HG02840 (cell line): Measurements from ENCODE around the gene BMPER.

ENCODE experiments used
- ATAC-seq: cut with Tn5 transposase; IDR thresholded peaks from one replicate; pipeline ENCODE4 v1.9.1; 2021; ENCODE audit warnings: mild to moderate bottlenecking, moderate library complexity, moderate number of reproducible peaks; ENCODE audit not compliant: unreplicated experiment, low FRiP score

BMPER gene

GRCh38 chr7:34128762-34129161, 223.4 kb downstream of the BMPER start:
- no peak for ATAC-seq

GRCh38 chr7:34130558-34131295, 225.4 kb downstream of the BMPER start:
- no peak for ATAC-seq

GRCh38 chr7:34131371-34131770, 226.0 kb downstream of the BMPER start:
- ATAC-seq: no peak

GRCh38 chr7:34133356-34133982, 228.1 kb downstream of the BMPER start:
- ATAC-seq: no peak

GRCh38 chr7:34133983-34134782, 228.8 kb downstream of the BMPER start:
- no peak for ATAC-seq

- no peak for ATAC-seq
These were observed 230.6 kb downstream of the BMPER start for GRCh38 chr7:34135924-34136323.

GRCh38 chr7:34136698-34137097, 231.4 kb downstream of the BMPER start:
- no peak for ATAC-seq

GRCh38 chr7:34137176-34137575, 231.8 kb downstream of the BMPER start:
- ATAC-seq: no peak

GRCh38 chr7:34138483-34138882, 233.1 kb downstream of the BMPER start:
- no peak for ATAC-seq

GRCh38 chr7:34139086-34139485, 233.7 kb downstream of the BMPER start:
- ATAC-seq: no peak

- no peak for ATAC-seq
These were observed 234.7 kb downstream of the BMPER start for GRCh38 chr7:34140066-34140465.

- ATAC-seq: no peak
These were observed 238.1 kb downstream of the BMPER start for GRCh38 chr7:34143402-34143801.

- no peak for ATAC-seq
These were observed 240.3 kb downstream of the BMPER start for GRCh38 chr7:34145603-34146002.

GRCh38 chr7:34153656-34154270, 248.4 kb downstream of the BMPER start:
- no peak for ATAC-seq

- no peak for ATAC-seq
These were observed 250.0 kb downstream of the BMPER start for GRCh38 chr7:34155220-34155908.

GRCh38 chr7:34156336-34156735, 251.0 kb downstream of the BMPER start:
- no peak for ATAC-seq

- no peak for ATAC-seq
These were observed 251.8 kb downstream of the BMPER start for GRCh38 chr7:34157137-34157536.

- no peak for ATAC-seq
These were observed 253.2 kb downstream of the BMPER start for GRCh38 chr7:34158368-34159153.

GRCh38 chr7:34160261-34160752, 255.0 kb downstream of the BMPER start:
- ATAC-seq: no peak
